CD4-positive, alpha-beta T cell treated with Interleukin-6 at 100 ng/mL for 8 hours (primary cell): ENCODE data around the gene DHX15.
"Not testable (repeated sequence)": the region's sequence is repeated elsewhere in the genome, so short reads cannot be mapped to it uniquely, and the experiment has no call there.

Experiments
- DNase-seq: peaks from one replicate; pipeline ENCODE4 v3.0.0-alpha.2; 2020; ENCODE audit warnings: mixed read lengths, low spot score

The DHX15 gene

GRCh38 chr4:24544208-24544988, 40.0 kb downstream of the DHX15 start:
- DNase-seq = no peak

- DNase-seq = no peak
These were observed 47.3 kb downstream of the DHX15 start for GRCh38 chr4:24537025-24537424.

GRCh38 chr4:24535399-24535798, 49.0 kb downstream of the DHX15 start:
- DNase-seq = no peak

- no peak for DNase-seq
These were observed 51.0 kb downstream of the DHX15 start for GRCh38 chr4:24533364-24533763.

GRCh38 chr4:24529555-24529954, 54.8 kb downstream of the DHX15 start:
- no peak for DNase-seq

- DNase-seq = no peak
These were observed 57.0 kb downstream of the DHX15 start for GRCh38 chr4:24527371-24527770.

GRCh38 chr4:24521544-24521943, 62.8 kb downstream of the DHX15 start:
- no peak for DNase-seq

- DNase-seq = no peak
These were observed 64.7 kb downstream of the DHX15 start for GRCh38 chr4:24519649-24520048.

GRCh38 chr4:24517676-24518075, 66.7 kb downstream of the DHX15 start:
- no peak for DNase-seq

- DNase-seq = no peak
These were observed 67.4 kb downstream of the DHX15 start for GRCh38 chr4:24516926-24517325.

- no peak for DNase-seq
These were observed 68.7 kb downstream of the DHX15 start for GRCh38 chr4:24515698-24516097.

- no peak for DNase-seq
These were observed 69.5 kb downstream of the DHX15 start for GRCh38 chr4:24514808-24515207.

- no peak for DNase-seq
These were observed 70.6 kb downstream of the DHX15 start for GRCh38 chr4:24513718-24514117.

GRCh38 chr4:24511371-24512063, 72.8 kb downstream of the DHX15 start:
- DNase-seq = no peak

GRCh38 chr4:24510091-24510490, 74.3 kb downstream of the DHX15 start:
- no peak for DNase-seq

- DNase-seq = no peak
These were observed 75.8 kb downstream of the DHX15 start for GRCh38 chr4:24508541-24508940.

- DNase-seq = no peak
These were observed 76.9 kb downstream of the DHX15 start for GRCh38 chr4:24507439-24507838.

GRCh38 chr4:24503090-24503489, 81.3 kb downstream of the DHX15 start:
- DNase-seq = not testable (repeated sequence)

GRCh38 chr4:24497221-24497620, 87.1 kb downstream of the DHX15 start:
- DNase-seq = no peak

GRCh38 chr4:24496597-24496996, 87.8 kb downstream of the DHX15 start:
- no peak for DNase-seq

- DNase-seq = no peak
These were observed 89.0 kb downstream of the DHX15 start for GRCh38 chr4:24495388-24495787.

GRCh38 chr4:24489870-24490269, 94.5 kb downstream of the DHX15 start:
- no peak for DNase-seq

GRCh38 chr4:24488399-24489164, 95.8 kb downstream of the DHX15 start:
- peak; percentile 35 for DNase-seq
